K562 (cell line): Measurements from ENCODE around the gene GEMIN2. TPM values are rescaled to one million over a fixed set of nuclear protein-coding genes. Genes with fewer than 3 reads are reported as not detected.
A peak's percentile ranks its signal among the peaks of the same experiment; 100 is the strongest.

Experiments used
- CSDE1 ChIP-seq, 2 experiments: fragments of 450-650 bp; IDR thresholded peaks; 2 replicates each; pipeline ENCODE4 v1.6.1; 2016; ENCODE audit warnings: mild to moderate bottlenecking in 1 of 2
- DIDO1 ChIP-seq: fragments of 450-650 bp; IDR thresholded peaks from 2 replicates; pipeline ENCODE4 v1.6.1; 2016; ENCODE audit warnings: low read depth, missing biosample characterization, missing genetic modification characterization
- EP400 ChIP-seq: fragments of 450-650 bp; IDR thresholded peaks from 2 replicates; pipeline ENCODE4 v1.6.1; 2017; ENCODE audit warnings: antibody characterized with exemption, mild to moderate bottlenecking, moderate library complexity
- FOS ChIP-seq: IDR thresholded peaks from 3 replicates; pipeline ENCODE4 v1.6.1; 2011; ENCODE audit not compliant: insufficient read length; ENCODE audit errors: extremely low read depth
- FOXK1 ChIP-seq: sonication (generic); formaldehyde crosslinking; IDR thresholded peaks from 2 replicates; pipeline ENCODE4 v1.8.0; 2022; ENCODE audit warnings: missing genetic modification reagents, mild to moderate bottlenecking, borderline replicate concordance
- HCFC1 ChIP-seq: IDR thresholded peaks from 2 replicates; pipeline ENCODE4 v1.6.1; 2012; ENCODE audit warnings: low read depth, low read length, improper control_type of control experiment
- MCM5 ChIP-seq: fragments of 450-650 bp; IDR thresholded peaks from 2 replicates; pipeline ENCODE4 v1.6.1; 2016; ENCODE audit warnings: low read depth
- POLR2G ChIP-seq: fragments of 200-400 bp; formaldehyde crosslinking; IDR thresholded peaks from 2 replicates; pipeline ENCODE4 v1.6.1; 2017; ENCODE audit warnings: low read depth, mild to moderate bottlenecking, antibody characterized with exemption, low read length, moderate library complexity
- PPARD ChIP-seq: fragments of 250-450 bp; sonication (Bioruptor Pico); IDR thresholded peaks from 2 replicates; pipeline ENCODE4 v1.8.0; 2022; ENCODE audit warnings: inconsistent platforms, mild to moderate bottlenecking, moderate library complexity
- RBM14 ChIP-seq: fragments of 200-400 bp; formaldehyde crosslinking; IDR thresholded peaks from 2 replicates; pipeline ENCODE4 v1.6.1; 2018; ENCODE audit warnings: low read depth, mild to moderate bottlenecking, low read length, moderate library complexity, borderline replicate concordance; ENCODE audit not compliant: insufficient read depth
- RBM25 ChIP-seq: fragments of 200-400 bp; formaldehyde crosslinking; IDR thresholded peaks from 2 replicates; pipeline ENCODE4 v1.6.1; 2018; ENCODE audit warnings: low read length, low read depth, moderate library complexity; ENCODE audit not compliant: severe bottlenecking
- RBM34 ChIP-seq: fragments of 200-400 bp; formaldehyde crosslinking; IDR thresholded peaks from 2 replicates; pipeline ENCODE4 v1.6.1; 2018; ENCODE audit warnings: low read length, borderline replicate concordance; ENCODE audit not compliant: insufficient read depth
- RERE ChIP-seq: sonication (generic); formaldehyde crosslinking; IDR thresholded peaks from 2 replicates; pipeline ENCODE4 v1.8.0; 2023; ENCODE audit warnings: missing genetic modification reagents, mild to moderate bottlenecking, borderline replicate concordance
- SMARCB1 ChIP-seq: IDR thresholded peaks from 2 replicates; pipeline ENCODE4 v1.6.1; 2011; ENCODE audit warnings: improper control_type of control experiment, low read depth; ENCODE audit not compliant: insufficient read length
- SOX6 ChIP-seq: fragments of 450-650 bp; IDR thresholded peaks from 2 replicates; pipeline ENCODE4 v1.6.1; 2014; ENCODE audit warnings: mild to moderate bottlenecking
- SUPT5H ChIP-seq: fragments of 450-650 bp; IDR thresholded peaks from 2 replicates; pipeline ENCODE4 v1.6.1; 2016
- TFE3 ChIP-seq: fragments of 450-650 bp; formaldehyde crosslinking; IDR thresholded peaks from 2 replicates; pipeline ENCODE4 v1.4.0; 2020; ENCODE audit warnings: mild to moderate bottlenecking, mixed read lengths
- TRIM24 ChIP-seq, 2 experiments: fragments of 450-650 bp; IDR thresholded peaks; 2 replicates each; pipeline ENCODE4 v1.6.1; 2016
- ZBTB26 ChIP-seq: fragments of 450-650 bp; formaldehyde crosslinking; IDR thresholded peaks from 2 replicates; pipeline ENCODE4 v1.4.0; 2022; ENCODE audit warnings: missing genetic modification characterization
- ZNF232 ChIP-seq: sonication (generic); formaldehyde crosslinking; IDR thresholded peaks from 2 replicates; pipeline ENCODE4 v1.8.0; 2022; ENCODE audit warnings: mild to moderate bottlenecking, missing genetic modification reagents
- ZNF316 ChIP-seq: fragments of 450-650 bp; IDR thresholded peaks from 2 replicates; pipeline ENCODE4 v1.6.1; 2016
- polyA plus RNA-seq, 8 experiments: library from polyadenylated mRNA; depleted of rRNA in 4 of 8; stranded (reverse) in 5 of 8; unstranded in 3 of 8; fragments of >200 nt; fragmentation: Nextera tagmentation in 2 of 8; fragmentation: Illumina TruSeq in 1 of 8; extraction: Ambion mirVana in 2 of 8; extraction: Trizol in 1 of 8; gene quantifications; 2 replicates each; pipeline versions ENCODE4 v1.2.1 to v1.2.3, GENCODE V29; 2011 to 2014; ENCODE audit warnings: inconsistent platforms in 1 of 8, missing spikeins in 1 of 8
- total RNA-seq, 7 experiments: library from RNA; depleted of rRNA in 6 of 7; stranded (reverse); fragments of >200 nt in 6 of 7; fragmentation: Illumina TruSeq in 2 of 7; extraction: Trizol in 2 of 7; gene quantifications; 2 replicates each; pipeline versions ENCODE4 v1.2.1 to v1.2.3, GENCODE V29; 2011 to 2021; ENCODE audit warnings: low replicate concordance in 1 of 7

The GEMIN2 gene
- total and polyA plus RNA-seq, 9 of the 15 experiments (the other 6 are each of a cell fraction or from before 2014, with no cell fraction given) = 23.0 to 87.6 (median 45.5) TPM

GRCh38 chr14:39174560-39175444 lies 60.7 kb downstream of the GEMIN2 start, which contains the start of gene PNN (continued):
- TF ChIP-seq RBM25 (peak; percentile 93), TFE3 (CRISPR knock-in tag) (no peak), SOX6 (no peak; the same call in 1 of the 2 replicates), SUPT5H (peak; percentile 88), RBM14 (no peak), ZNF316 (0 out of 2 replicates have a peak, but pooled peaks have one; percentile 1), HCFC1 (peak; percentile 56), ZBTB26 (CRISPR knock-in tag) (no peak), DIDO1 (tag) (no peak), RERE (CRISPR knock-in tag) (no peak), EP400 (peak; percentile 82; the same call in 1 of the 2 replicates), TRIM24 (IDR thresholded peaks at IDR 0.05) (peak in 1 of 2 experiments; percentile 26; a peak in 1 of 4 replicates), RBM34 (no peak), POLR2G (peak; percentile 98), PPARD (CRISPR knock-in tag) (no peak), SMARCB1 (no peak), FOS (peak; percentile 86), FOXK1 (no peak), CSDE1 (IDR thresholded peaks at IDR 0.05) (no peak), ZNF232 (no peak), MCM5 (no peak)
